AG08396 (cell line): ENCODE measurements around the gene C10orf90.

Source experiments
- DNase-seq: peaks from one replicate; pipeline ENCODE4 v3.0.0; 2012; ENCODE audit warnings: low spot score, mixed read lengths

C10orf90 gene

DNA sequence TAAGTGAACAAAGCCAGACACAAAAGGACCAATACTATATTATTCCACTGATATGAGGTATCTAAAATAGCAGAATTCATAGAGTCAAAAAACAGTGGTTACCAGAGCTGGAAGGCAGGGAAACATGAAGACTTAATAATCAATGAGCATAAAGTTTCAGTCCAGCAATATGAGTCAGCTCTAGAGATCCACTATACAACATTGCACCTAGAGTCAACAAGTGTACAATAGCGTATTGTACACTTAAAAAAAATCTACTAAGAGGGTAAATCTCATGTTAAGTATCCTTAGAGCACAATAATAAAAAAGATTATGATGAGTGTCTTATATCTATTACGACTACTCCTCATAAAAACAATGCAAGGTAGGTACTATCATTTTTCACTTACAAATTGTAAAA, 36.1 kb downstream of the C10orf90 start:
- DNase-seq = no peak

DNA sequence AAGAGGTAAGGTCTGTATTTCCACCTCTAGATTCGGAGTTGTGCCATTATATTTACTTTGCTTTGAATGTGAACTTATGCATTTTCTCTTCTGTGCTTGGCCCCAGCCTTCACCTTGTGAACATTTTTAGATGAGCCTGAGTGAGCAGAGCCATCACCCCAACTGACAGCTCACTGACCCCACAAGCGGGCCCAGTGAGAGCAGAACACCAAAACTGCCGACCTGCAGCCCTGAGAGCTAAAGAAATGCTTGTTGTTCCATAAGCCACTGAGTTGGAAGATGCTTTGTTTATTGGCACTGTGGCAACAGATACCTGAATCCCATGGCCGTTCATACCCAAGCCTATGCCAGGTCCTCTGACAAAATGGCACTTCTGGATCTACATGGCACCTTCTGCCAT, 37.8 kb downstream of the C10orf90 start:
- no peak for DNase-seq

DNA sequence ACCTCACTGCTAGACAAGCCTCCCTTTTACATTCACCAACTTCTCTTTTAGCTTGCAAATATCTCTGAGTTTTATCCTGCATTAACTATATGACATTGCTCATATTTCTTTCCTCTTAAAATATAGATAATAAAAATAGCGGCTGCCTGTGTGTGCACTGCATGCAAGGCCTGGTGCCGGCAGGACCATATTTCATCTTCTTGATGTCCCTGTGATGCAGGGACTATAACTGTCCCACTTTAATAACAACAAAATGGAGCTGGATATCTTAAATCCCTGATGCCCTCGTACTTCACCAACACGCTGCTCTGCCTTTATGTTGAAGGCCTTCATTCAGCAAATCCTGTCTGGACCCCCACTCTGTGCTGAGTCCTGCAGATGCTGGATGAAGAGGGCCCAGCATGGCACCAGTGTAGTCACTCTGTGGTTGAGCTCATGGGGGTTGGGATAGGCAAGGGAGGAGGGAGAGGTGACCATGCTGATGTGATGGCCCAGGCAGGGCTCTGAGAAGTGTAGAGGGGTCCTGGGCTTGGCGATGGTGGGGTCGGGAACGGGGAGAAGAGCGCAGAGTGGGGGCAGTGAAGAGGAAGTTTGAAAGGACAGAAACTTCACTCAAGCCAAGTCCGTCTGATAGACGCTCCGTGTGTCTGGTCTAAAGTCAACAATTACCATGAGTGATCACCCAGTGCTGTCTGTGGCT, 40.4 kb downstream of the C10orf90 start:
- DNase-seq = no peak

DNA sequence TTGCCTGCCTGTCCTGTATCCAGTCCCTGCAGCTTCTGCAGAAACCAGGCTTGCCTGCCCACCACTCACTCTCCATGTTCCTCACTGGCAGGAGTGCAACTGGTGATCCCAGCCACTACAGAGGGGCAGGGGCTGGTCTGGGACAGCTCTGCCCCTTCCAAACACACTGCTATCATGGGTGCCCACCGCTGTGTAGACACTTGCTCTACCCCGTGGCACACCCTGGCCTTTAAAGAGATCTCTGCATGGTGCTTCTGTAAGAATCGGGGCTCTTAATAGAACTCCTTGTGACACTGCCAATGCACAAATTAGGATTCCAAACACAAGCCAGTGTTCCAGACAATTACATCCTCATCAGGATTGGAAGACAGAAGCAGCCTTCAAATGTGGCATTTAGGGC, 41.7 kb downstream of the C10orf90 start:
- no peak for DNase-seq

DNA sequence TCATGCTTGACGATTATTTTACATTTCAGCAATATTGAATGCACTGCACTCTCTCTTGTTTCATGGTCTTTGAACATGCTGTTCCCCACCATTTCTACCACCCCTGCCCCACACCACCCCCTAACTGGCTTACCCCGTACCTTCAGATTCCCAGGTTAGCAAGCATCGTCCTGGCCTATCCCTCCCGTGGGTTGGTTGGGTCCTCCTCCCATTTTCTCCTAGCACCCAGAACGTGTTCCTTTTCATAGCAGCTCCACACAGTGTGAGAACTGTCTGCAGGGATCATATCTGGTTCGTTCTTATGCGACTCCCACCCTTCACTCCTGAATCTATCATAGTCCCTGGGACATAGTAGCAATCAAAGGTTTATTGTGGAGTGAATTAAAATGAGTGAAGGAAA, 48.6 kb downstream of the C10orf90 start:
- no peak for DNase-seq

DNA sequence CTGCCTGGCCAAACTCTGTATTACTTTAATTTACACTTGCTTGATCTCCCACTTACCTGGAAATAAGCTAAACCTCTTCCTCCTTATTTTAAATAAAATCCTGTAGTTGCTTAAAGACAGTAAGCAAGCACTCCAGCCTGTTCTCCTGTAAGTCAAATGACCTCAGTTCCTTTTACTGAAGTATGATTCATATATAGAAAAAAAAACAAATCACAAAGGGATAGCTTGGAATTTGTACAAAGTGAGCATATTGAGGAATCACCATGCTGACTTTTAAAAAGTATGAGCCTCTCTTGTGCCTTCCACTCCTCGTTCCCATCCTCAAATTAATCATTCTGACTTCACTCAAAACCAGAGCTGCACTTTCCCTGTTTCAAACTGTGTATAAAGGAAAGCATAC, 52.0 kb downstream of the C10orf90 start:
- no peak for DNase-seq

DNA sequence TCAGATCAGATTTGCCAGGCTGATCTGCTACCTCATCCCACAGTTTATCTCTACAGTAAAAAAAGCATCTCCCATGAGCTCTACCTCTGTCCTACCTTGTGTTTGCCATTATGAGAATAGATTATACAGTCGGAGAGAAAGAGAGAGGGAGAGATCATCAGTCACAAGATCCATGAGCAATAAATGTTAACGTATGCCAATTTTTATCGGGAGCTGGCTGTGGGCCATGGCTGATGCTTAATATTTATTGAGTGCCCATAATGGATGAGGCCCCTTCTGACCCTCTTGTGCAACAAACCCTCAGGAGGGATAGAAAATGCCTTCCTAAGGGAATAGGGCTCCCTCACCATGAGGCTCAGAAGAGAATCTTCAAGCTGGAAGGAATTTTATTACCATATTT, 52.8 kb downstream of the C10orf90 start:
- no peak for DNase-seq

DNA sequence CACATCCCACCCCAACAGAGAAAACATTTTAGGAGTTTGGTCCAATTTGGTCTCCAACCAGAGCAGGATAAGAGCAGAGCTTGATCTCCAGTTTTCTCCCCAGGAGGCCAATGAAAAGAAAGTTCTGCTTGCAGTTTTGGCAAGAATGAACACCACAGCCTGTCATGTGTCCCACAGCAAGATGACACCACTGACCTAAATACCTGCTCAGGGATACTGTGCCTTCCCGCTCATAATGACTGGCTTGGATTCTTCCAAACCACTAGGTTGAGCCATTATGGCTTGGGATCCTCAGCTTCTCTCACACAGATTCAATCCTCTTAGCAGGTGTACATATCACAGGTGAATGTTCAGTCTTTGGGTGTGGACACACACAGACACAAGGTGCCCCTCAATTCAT, 53.3 kb downstream of the C10orf90 start:
- DNase-seq = no peak

DNA sequence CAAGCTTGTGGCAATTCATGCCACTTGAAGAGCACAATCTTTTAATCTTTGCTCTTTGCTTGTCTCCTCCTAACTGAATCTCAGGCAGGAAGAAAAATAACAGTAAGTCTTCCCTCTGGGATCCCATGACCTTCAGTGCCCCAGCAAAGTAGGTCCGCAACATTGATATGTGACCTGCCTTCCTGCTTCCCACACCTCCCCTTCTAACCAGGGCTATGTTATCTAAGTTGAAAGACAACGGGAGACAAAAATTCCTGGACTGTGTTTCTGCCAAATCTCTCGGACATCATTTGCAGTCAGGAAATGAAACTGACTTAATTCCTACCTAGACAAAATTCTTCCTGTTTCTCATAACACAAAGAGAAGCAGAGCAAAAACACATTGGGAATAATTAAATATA, 53.8 kb downstream of the C10orf90 start:
- DNase-seq = no peak

DNA sequence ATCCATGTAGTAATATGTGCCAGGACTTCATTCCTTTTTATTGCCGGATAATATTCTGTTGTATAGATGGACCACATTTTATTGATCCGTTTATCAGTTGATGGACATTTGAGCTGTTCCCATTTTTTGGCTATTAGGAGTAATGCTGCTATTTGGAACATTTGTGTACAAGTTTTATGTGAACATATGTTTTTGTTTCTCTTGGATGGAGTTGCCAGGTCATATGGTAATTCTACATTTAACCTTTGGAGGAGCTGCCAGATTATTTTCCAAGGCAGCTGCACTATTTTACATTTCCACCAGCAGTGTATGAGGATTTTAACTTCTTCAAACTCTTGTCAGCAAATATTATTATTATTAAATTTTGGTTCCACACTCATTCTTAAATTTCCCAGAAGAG, 59.2 kb downstream of the C10orf90 start:
- DNase-seq = no peak

DNA sequence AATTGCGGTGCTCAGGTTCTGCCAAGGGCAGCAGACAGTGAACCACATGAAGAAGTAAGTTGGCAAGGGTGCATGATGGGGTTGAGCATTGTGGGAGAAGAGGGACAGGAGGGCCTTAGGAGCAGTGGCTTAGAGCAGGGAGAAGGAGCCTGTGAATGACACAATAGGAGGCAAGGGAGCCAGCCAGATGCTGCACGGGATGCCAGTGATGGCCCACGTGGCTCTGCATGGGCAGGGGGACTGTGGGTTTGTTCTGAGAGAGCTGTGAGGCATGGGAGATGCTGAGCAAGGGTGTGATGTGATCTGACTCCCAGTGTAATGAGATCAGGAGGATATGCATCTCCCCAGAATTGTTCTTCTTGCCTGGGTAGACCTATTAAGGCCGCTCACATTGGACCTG, 60.9 kb downstream of the C10orf90 start:
- no peak for DNase-seq

DNA sequence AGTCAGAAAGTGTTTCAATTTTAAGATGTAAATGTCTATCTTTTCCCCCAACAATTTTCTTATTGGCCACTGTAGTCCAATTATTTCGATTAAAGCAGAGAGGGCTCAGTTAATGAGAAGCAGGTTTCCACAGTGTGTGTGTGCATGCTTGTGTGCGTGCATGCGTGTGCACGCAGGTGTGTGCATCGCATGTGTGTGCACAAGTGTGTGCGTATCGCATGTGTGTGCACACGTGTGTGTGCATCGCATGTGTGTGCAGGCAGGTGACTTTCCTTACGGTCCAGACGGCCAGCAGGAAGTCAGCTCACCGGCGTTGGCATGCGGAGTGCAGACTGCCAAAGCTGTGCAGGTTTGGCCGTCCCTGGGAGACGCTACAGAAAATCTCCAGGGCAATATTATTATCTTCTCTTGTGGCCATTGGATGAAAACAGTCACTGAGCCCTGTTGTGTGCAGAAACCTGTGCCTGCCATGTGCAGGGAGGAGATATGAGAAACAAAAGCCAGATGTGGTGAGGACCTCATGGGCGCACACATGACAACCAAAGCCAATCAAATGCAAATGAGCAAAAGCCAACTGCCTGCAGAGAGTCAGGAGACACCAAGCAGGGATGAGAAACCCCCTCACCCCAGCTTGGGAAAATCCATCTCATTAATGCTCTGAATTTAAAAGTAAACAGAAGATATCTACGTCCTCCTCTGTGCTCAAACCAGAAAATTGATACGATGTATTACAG, 70.4 kb downstream of the C10orf90 start:
- DNase-seq = no peak

DNA sequence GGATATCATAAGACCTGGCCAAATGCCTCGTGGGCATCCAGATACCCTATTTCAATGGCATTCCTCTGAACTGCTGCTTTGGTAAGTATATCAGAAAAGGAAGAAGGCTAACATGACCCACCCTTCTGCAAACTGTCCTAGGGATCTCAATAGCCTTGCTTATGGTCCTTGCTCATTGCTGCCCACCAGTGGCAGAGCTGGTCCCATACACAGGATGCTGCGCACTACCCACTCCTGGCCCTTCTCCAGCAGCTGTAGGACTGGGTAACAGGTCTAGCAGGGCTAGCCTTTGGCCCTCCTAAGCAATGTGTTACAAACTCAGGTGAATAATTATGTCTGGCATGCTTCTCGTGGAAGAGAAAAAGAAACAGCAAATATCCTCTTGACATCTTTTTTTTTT, 72.5 kb downstream of the C10orf90 start:
- DNase-seq = peak; percentile 36

DNA sequence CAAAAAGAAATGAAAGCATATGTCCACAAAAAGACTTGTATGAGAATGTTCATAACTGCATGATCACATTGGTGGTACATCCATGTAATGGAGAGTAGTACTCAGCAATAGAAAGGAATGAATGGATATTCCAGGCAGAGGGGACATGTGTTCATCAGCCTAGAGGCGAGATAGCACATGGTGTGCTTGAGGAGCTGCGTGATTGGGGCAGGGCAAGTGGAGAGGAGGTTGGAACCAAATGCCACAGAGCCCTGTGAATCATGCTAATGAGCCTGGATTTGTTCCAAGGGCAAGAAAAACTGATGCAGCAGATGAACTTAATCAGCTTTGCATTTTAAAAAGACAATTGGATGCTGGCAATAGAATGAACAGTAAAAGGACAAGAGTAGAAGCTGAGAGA, 73.3 kb downstream of the C10orf90 start:
- DNase-seq = no peak

DNA sequence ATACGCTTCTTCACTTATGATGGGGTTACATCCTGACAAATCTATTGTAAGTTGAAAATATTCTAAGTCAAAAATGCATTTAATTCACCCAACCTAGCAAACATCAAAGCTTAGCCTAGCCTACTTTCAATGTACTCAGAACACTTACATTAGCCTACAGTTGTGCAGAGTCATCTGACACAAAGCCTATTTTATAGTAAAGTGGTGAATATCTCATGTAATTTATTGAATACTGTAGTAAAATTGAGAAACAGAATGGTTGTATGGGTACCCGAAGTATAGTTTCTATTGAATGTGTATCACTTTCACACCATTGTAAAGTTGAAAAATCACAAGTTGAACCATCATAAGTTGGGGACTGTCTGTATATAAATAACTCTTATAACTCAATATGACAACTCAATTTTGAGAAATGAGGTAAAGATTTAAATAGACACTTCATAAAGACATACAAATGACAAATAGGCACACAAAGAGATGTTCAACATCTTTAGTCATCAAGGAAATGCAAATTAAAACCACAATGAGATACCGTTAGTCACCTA, 73.9 kb downstream of the C10orf90 start:
- no peak for DNase-seq

DNA sequence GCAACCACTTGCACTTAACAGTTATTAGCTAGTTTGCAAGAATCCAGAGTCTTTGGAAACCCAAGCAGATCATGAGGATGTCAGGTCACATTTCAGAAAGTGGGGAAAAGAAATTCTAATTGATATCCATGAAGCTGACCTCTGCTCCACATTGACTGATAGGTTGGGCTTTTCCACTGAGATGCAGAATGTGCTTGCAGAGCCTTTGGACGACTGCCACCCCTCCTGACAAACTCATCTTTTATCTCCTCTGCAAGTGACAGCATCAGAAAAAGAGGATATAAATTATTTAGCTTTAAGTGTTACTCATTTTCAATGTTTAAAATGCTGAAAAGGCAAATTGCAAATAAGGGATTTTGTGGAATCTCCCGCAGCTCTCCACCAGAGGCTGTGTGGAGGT, 75.3 kb downstream of the C10orf90 start:
- no peak for DNase-seq

DNA sequence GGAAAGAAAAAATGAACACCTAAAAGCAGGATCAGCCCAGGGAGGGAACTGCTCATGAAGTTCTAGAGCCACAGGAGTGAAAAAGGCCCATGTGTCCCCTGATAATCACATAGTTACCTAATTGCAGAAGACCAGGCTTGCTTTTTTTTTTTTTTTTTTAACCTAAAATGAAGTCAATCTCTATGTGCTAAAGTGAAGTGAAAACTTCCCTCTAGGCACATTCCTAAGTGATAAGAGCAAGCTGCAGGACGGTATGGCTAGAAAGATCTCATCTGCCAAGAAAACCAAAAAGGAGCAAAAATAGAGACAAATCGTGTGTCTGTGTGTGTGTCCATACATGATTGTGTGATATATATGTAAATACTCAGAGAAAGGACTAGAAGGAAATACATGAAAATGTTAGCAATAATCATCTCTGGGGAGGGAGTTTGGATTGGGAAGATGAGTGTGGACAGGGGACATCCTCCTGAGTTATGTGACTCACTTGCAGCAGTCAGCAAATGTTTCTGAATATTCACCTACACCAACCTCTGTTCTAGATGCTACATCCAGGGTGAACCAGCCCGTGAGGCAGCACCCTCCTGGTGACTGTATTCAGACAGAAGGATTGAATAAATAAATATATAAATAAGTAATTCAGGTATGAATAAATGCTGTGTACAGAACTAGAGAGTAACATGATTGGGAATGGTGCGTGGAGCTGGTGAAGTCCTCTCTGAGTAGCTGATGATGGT, 76.4 kb downstream of the C10orf90 start:
- DNase-seq = no peak

DNA sequence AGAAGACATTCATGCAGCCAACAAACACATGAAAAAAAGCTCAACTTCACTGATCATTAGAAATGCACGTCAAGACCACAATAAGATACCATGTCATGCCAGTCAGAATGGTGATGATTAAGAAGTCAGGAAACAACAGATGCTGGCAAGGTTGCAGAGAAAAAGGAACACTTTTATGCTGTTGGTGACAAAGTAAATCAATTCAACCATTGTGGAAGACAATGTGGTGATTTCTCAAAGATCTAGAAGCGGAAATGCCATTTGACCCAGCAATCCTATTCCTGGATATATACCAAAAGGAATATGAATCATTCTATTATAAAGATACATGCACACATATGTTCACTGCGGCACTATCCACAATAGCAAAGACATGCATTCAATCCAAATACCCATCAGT, 77.6 kb downstream of the C10orf90 start:
- no peak for DNase-seq

DNA sequence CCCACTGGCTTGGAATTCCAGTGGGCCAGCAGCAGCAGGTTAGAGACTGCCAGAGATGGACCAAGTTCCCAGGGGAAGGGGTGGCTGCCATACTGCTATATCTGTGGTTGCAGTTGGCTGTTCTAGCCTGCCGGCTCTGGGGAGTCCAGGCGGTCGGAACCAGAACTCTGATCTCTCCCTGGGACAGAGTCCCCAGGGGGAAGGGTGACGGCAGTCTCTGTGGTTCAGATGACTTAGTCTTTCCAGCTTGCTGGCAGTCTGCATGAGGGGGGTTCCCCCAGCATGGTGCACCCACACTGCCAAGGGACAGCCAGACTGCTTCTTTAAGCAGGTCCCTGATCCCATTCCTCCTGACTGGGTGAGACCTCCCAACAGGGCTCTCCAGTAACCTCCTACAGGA, 82.5 kb downstream of the C10orf90 start:
- DNase-seq = no peak

DNA sequence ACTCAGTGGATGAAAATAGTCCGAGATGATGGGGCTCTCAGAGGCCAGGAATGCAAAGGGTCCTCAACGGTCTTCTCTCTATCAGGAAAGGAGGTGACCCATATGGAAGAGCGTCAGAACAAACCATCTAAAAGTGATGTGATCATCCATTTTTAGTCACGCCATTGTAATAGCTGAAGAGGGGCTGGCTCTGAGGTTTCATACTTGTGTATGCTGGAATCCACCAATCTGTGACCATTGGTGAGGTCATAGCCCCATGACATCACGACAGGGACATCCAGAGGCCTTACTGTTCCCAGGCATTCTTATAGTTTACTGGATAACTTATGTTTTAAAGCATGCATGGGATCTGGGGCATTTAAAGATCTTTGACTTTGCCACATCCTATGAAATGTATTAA, 83.6 kb downstream of the C10orf90 start:
- no peak for DNase-seq

DNA sequence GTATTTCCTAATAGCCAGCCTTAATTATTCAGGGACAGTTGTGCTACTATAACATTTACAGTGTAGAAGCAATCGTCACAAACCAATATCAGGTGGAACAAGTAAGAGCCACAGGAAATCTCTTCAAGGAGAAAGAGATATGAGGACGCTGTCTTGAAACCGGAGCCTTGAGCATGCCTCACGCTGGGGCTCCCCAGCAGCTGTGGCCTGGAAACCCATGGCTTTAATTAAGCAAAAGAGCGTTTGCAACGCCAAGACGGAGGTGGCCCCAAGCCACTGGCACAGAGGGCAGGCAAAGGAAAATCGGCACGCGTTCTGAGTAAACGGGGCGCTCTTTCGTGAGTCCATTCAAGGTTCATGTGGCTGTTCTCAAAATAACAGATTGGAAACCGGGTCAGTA, 84.4 kb downstream of the C10orf90 start:
- DNase-seq = no peak

DNA sequence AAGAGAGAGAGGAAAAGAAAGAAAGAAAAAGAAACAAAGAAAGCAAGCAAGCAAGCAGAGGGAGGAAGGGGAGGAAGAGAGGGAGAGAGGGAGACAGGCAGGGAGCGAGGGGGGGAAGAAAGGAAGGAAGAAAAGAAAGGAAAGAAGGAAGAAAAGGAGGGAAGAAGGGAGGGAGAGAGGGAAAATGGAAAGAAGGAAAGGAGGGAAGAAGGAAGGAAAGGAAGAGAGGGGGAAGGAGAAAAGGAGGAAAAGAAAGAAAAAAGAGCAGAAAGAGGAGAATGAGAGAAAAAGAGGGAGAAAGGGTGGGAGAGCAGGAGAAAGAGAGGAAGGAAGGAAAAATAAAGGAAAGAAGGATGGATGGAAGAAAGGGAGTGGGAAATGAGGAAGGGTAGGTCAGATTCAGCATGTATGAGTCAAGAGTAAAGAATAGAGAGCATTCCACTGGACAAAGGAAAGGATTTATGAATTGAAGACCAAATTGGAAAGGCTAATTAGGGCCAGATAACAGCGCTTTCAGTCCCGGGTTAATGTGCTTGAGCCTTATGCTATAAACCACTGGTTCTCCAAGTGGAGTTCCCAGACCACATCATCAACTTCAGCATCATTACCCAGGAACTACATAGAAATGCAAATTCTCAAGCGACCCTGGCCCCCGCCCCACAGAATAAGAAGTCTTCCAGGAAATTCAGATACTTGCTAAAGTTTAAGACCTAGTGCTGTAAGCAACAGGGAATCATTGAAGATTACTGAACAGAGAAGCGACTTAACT, 85.1 kb downstream of the C10orf90 start:
- DNase-seq = no peak
